Subcutaneous abdominal adipose tissue (tissue), 5 donors: Measurements from ENCODE around the gene PPP2CA.

Experiments
- H3K27ac ChIP-seq: one replicate; pipeline ENCODE4 v1.7.0; 2013; ENCODE audit warnings: low read depth, mild to moderate bottlenecking, inconsistent platforms, low read length, moderate library complexity
- H3K27me3 ChIP-seq, 5 donors: one replicate each; pipeline ENCODE4 v1.7.0; 2013; ENCODE audit warnings: low read length in 5 of 5, inconsistent platforms in 1 of 5; ENCODE audit not compliant: control insufficient read depth in 5 of 5, insufficient read depth in 4 of 5
- H3K36me3 ChIP-seq, 5 donors: one replicate each; pipeline ENCODE4 v1.7.0; 2013; ENCODE audit warnings: low read length in 5 of 5; ENCODE audit not compliant: control insufficient read depth in 5 of 5, insufficient read depth in 5 of 5
- H3K4me1 ChIP-seq, 5 donors: one replicate each; pipeline ENCODE4 v1.7.0; 2013; ENCODE audit warnings: low read length in 5 of 5, mild to moderate bottlenecking in 3 of 5, moderate library complexity in 1 of 5; ENCODE audit not compliant: control insufficient read depth in 5 of 5, insufficient read depth in 5 of 5
- H3K4me3 ChIP-seq, 5 donors: one replicate each; pipeline ENCODE4 v1.7.0; 2013; ENCODE audit warnings: low read length in 5 of 5, low read depth in 1 of 5
- H3K9ac ChIP-seq, 5 donors: one replicate each; pipeline ENCODE4 v1.7.0; 2013; ENCODE audit warnings: low read length in 5 of 5, mild to moderate bottlenecking in 4 of 5, moderate library complexity in 3 of 5
- H3K9me3 ChIP-seq, 5 donors: one replicate each; pipeline ENCODE4 v1.7.0; 2013; ENCODE audit warnings: low read length in 5 of 5; ENCODE audit not compliant: control insufficient read depth in 5 of 5
- donor health status: healthy.
- donor health status: healthy.
- donor health status: healthy.
- donor health status: healthy.
- donor health status: healthy.

The PPP2CA gene

GRCh38 chr5:134245692-134246091 lies 19.8 kb upstream of the PPP2CA start:
- H3K27ac ChIP-seq = no peak overlapping the region

GRCh38 chr5:134245101-134245604 lies 19.3 kb upstream of the PPP2CA start:
- Histone ChIP-seq H3K4me3 (no peak overlapping the region), H3K4me1 (peaks cover 0 to 11% (median 3%) of the 10 kb centered on the region in 5 donors), H3K27ac (no peak overlapping the region), H3K9me3 (no peaks in the 10 kb centered on the region), H3K27me3 (no peaks in the 10 kb centered on the region), H3K9ac (no peak overlapping the region), H3K36me3 (no peaks in the 10 kb centered on the region)

More at GRCh38 chr5:134245692-134246091, 19.8 kb upstream of the PPP2CA start:
- Histone ChIP-seq H3K4me3 (no peak overlapping the region), H3K27me3 (no peaks in the 10 kb centered on the region), H3K4me1 (peaks cover 0 to 8% (median 3%) of the 10 kb centered on the region in 5 donors), H3K36me3 (no peaks in the 10 kb centered on the region), H3K9me3 (no peaks in the 10 kb centered on the region), H3K9ac (no peak overlapping the region)

DNA sequence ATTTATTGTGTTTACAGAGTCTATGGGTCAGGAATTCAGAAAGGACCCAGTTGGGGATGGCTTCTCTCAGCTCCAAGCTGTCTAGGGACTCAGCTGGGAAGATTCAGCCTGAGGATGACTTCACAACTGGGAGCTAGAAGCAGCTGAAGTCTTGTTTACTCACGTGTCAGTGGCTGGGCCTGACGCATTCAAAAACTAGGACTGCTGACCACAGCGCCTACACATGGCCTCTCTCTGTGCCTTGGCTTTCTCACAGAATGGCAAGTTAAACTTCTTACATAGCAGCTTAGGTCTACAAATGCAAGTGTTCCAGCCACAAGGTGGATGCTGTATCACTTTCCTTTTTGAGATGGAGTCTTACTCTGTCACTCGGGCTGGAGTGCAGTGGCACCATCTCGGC lies 16.3 kb upstream of the PPP2CA start:
- no peaks in the 10 kb centered on the region for H3K9me3 ChIP-seq
- no peaks in the 10 kb centered on the region for H3K36me3 ChIP-seq
- no peak overlapping the region for H3K9ac ChIP-seq
- H3K4me3 ChIP-seq = no peak overlapping the region
- H3K4me1 ChIP-seq = peaks cover 0 to 11% (median 0%) of the 10 kb centered on the region in 5 donors
- H3K27me3 ChIP-seq = no peaks in the 10 kb centered on the region
- H3K27ac ChIP-seq = no peak overlapping the region

GRCh38 chr5:134240421-134240962 lies 14.6 kb upstream of the PPP2CA start:
- peak overlapping the region in 1 of 5 donors; percentile 35 for H3K9ac ChIP-seq
- no peaks in the 10 kb centered on the region for H3K36me3 ChIP-seq
- H3K4me3 ChIP-seq = no peak overlapping the region
- no peaks in the 10 kb centered on the region for H3K27me3 ChIP-seq
- H3K9me3 ChIP-seq = no peaks in the 10 kb centered on the region
- no peak overlapping the region for H3K27ac ChIP-seq
- peaks cover 0 to 11% (median 0%) of the 10 kb centered on the region in 5 donors for H3K4me1 ChIP-seq

DNA sequence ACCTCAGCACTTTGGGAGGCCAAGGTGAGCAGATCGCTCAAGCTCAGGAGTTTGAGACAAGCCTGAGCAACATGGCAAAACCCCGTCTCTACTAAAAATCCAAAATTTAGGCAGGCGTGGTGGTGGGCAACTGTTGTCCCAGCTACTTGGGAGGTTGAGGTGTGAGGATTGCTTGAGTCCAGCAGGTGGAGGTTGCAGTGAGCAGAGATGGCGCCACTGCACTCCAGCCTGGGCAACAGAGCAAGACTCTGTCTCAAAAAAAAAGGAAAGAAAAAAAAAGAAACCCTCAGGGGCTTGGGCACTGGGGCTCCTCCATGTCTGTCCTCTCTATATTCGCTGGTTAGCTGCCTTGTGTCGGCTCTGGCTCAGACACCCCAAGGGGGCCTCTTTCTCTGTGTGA lies 10.9 kb upstream of the PPP2CA start:
- Histone ChIP-seq H3K27ac (no peak overlapping the region), H3K36me3 (no peaks in the 10 kb centered on the region), H3K4me1 (peaks cover 0 to 11% (median 0%) of the 10 kb centered on the region in 5 donors), H3K9ac (no peak overlapping the region), H3K4me3 (no peak overlapping the region), H3K9me3 (no peaks in the 10 kb centered on the region), H3K27me3 (no peaks in the 10 kb centered on the region)

GRCh38 chr5:134236318-134236717 lies 10.4 kb upstream of the PPP2CA start:
- H3K4me1 ChIP-seq = peaks cover 0 to 11% (median 0%) of the 10 kb centered on the region in 5 donors
- H3K9ac ChIP-seq = no peak overlapping the region
- no peaks in the 10 kb centered on the region for H3K36me3 ChIP-seq
- no peak overlapping the region for H3K27ac ChIP-seq
- H3K9me3 ChIP-seq = no peaks in the 10 kb centered on the region
- H3K4me3 ChIP-seq = no peak overlapping the region
- H3K27me3 ChIP-seq = no peaks in the 10 kb centered on the region

GRCh38 chr5:134228624-134229023 lies 2.8 kb upstream of the PPP2CA start:
- Histone ChIP-seq H3K9ac (no peak overlapping the region), H3K27me3 (no peaks in the 10 kb centered on the region), H3K36me3 (no peaks in the 10 kb centered on the region), H3K4me1 (peaks cover 0 to 29% (median 26%) of the 10 kb centered on the region in 5 donors), H3K27ac (no peak overlapping the region), H3K9me3 (no peaks in the 10 kb centered on the region), H3K4me3 (no peak overlapping the region)

- H3K9me3 ChIP-seq = no peaks in the 10 kb centered on the region
- H3K27ac ChIP-seq = no peak overlapping the region
- no peaks in the 10 kb centered on the region for H3K36me3 ChIP-seq
- H3K9ac ChIP-seq = no peak overlapping the region
- no peak overlapping the region for H3K4me3 ChIP-seq
- peaks cover 2 to 38% (median 35%) of the 10 kb centered on the region in 5 donors for H3K4me1 ChIP-seq
- H3K27me3 ChIP-seq = no peaks in the 10 kb centered on the region
Measured at GRCh38 chr5:134227776-134228175, 1.9 kb upstream of the PPP2CA start.

DNA sequence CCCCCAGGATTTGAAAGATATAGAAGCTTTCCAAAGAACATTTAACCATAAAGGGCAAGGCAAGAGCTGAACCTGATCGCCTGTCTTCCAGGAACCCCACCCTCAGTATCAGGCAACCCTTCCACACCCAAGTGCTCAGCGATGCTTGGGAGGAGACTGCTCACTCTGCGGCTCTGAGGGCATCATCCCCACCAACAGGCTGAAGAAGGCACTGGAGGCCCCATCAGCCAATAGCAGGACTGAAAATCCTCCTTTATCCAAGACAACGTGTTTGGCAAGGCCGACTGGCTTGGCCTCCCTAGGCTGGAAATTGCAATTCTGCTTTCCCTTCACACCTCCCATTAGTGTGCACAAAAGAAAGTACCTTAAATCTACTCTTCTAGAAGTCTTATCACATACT lies 1.4 kb upstream of the PPP2CA start:
- Histone ChIP-seq H3K4me3 (peak overlapping the region in 4 of 5 donors; percentile 67 to 99 (median 93)), H3K27ac (no peak overlapping the region), H3K4me1 (peaks cover 2 to 43% (median 40%) of the 10 kb centered on the region in 5 donors), H3K27me3 (no peaks in the 10 kb centered on the region), H3K9ac (peak overlapping the region in 2 of 5 donors; percentile 100), H3K36me3 (no peaks in the 10 kb centered on the region), H3K9me3 (no peaks in the 10 kb centered on the region)

DNA sequence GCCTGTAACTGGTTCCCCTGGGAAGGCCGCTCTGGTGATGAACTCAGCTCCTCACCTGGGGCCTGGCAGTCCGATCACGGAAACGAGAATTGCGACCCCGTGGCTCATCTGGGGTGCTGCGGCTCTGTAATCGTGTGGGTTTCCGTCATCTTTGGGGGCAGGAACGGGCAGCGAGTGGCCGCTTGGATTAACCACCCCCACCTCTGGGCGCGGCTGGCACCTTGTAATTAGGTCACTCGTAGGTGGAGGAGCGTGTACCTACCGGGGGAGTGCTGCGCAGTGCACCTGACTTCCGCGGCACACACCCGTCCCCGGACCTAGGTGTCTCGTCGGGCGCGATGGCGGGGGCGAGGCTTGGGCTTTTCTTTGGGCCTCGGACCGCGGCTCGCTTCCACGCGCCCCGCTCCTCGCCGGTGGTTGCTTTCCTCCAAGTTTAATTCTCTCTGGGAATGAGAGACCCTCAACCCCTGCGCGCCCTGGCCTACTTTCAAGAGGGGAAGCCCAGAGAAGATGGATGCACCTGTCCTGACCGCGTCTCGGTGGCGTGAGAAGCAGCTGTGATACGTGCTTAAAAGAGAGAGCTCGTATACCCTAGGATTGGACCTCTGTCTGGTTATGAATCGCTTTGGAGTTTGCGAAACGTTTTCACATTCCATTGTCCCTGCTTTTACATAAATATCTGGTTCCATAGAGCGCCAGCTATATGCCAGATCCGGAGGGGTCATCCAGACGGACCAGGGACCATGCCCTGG lies 744 bp upstream of the PPP2CA start:
- Histone ChIP-seq H3K4me3 (peak overlapping the region; percentile 67 to 99 (median 92)), H3K4me1 (peaks cover 2 to 50% (median 46%) of the 10 kb centered on the region in 5 donors), H3K9me3 (no peaks in the 10 kb centered on the region), H3K36me3 (no peaks in the 10 kb centered on the region), H3K27me3 (no peaks in the 10 kb centered on the region), H3K9ac (peak overlapping the region in 4 of 5 donors; percentile 74 to 100 (median 92)), H3K27ac (peak overlapping the region; percentile 100)
